ENCODE results near the gene CABCOCO1.

The CABCOCO1 gene

GRCh38 chr10:61662794-61663259 lies at the start of gene CABCOCO1:
Gene CABCOCO1 (plus strand): TSS chr10:61662929. CDS start chr10:61662973, 44 bp downstream.
- DNase-seq: no peak

- DNase-seq: no peak
These were observed 49.1 kb upstream of the CABCOCO1 start for GRCh38 chr10:61613665-61614064.

GRCh38 chr10:61616611-61617010 lies 46.1 kb upstream of the CABCOCO1 start:
- no peak for DNase-seq

- DNase-seq: no peak
These were observed 45.5 kb upstream of the CABCOCO1 start for GRCh38 chr10:61617180-61617579.

- DNase-seq: no peak
These were observed 45.1 kb upstream of the CABCOCO1 start for GRCh38 chr10:61617586-61617985.

- no peak for DNase-seq
These were observed 44.3 kb upstream of the CABCOCO1 start for GRCh38 chr10:61618388-61618961.

GRCh38 chr10:61620506-61620905 lies 42.2 kb upstream of the CABCOCO1 start:
- no peak for DNase-seq

- no peak for DNase-seq
These were observed 41.1 kb upstream of the CABCOCO1 start for GRCh38 chr10:61621605-61622051.

- DNase-seq: no peak
These were observed 39.6 kb upstream of the CABCOCO1 start for GRCh38 chr10:61623161-61623560.

GRCh38 chr10:61626209-61626608 lies 36.5 kb upstream of the CABCOCO1 start:
- DNase-seq: no peak

- no peak for DNase-seq
These were observed 35.5 kb upstream of the CABCOCO1 start for GRCh38 chr10:61627266-61627665.

GRCh38 chr10:61628151-61628874 lies 34.4 kb upstream of the CABCOCO1 start:
- DNase-seq: no peak

- DNase-seq: no peak
These were observed 33.7 kb upstream of the CABCOCO1 start for GRCh38 chr10:61628875-61629513.

GRCh38 chr10:61629576-61629975 lies 33.2 kb upstream of the CABCOCO1 start:
- no peak for DNase-seq

GRCh38 chr10:61632057-61632670 lies 30.6 kb upstream of the CABCOCO1 start:
- DNase-seq: no peak

GRCh38 chr10:61633665-61634064 lies 29.1 kb upstream of the CABCOCO1 start:
- DNase-seq: no peak

- no peak for DNase-seq
These were observed 28.0 kb upstream of the CABCOCO1 start for GRCh38 chr10:61634746-61635145.

GRCh38 chr10:61635471-61635870 lies 27.3 kb upstream of the CABCOCO1 start:
- DNase-seq: no peak

- DNase-seq: no peak
These were observed 26.8 kb upstream of the CABCOCO1 start for GRCh38 chr10:61635932-61636331.

- no peak for DNase-seq
These were observed 22.8 kb upstream of the CABCOCO1 start for GRCh38 chr10:61639952-61640351.

- DNase-seq: no peak
These were observed 21.9 kb upstream of the CABCOCO1 start for GRCh38 chr10:61640856-61641255.

- no peak for DNase-seq
These were observed 20.6 kb upstream of the CABCOCO1 start for GRCh38 chr10:61642150-61642571.

GRCh38 chr10:61642676-61643075 lies 20.1 kb upstream of the CABCOCO1 start:
- no peak for DNase-seq
